ENCODE measurements around the gene RALGAPA1.

RALGAPA1 gene

DNA sequence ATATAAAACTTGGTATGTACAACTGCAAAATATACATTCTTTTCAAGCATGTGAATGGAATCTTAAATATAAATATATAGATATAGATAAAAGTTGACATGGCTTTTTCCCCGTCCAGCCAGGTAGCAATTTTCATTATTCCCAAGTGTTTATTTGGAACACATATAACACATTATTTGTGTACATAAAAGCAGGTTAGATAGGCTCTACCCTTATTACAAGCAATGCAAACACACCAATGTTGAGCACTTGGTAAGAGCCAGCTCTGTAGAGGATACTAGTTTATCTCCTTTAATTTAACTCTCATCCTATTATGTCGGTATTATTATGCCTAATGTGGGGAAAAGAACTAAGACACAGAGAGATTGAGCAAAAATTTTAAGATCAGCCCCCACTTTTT lies 282.1 kb downstream of the RALGAPA1 start:
- H3K27me3 Mint-ChIP-seq = peaks cover 47% of the 10 kb centered on the region

DNA sequence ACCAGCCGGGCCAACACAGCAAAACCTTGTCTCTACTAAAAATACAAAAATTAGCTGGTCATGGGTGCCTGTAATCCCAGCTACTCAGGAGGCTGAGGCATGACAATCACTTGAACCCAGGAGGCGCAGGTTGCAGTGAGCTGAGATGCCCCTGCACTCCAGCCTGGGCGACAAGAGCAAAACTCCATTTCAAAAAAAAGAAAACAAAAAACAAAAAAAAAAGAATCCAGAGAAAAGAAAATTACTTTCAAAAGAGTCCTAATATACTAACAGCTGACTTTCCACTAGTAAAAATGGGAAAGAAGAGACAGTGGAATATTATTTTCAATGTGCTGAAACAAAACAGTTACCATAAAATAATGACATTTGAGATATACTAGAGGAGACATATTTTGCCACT lies 283.4 kb downstream of the RALGAPA1 start:
- Mint-ChIP-seq H3K27ac (no peak overlapping the region), H3K27me3 (peaks cover 37% of the 10 kb centered on the region), H3K4me3 (no peak overlapping the region), H3K36me3 (ENCODE audit: low read depth) (no peaks in the 10 kb centered on the region), H3K4me1 (ENCODE audit: low read depth) (no peaks in the 10 kb centered on the region), H3K9me3 (peaks cover 3% of the 10 kb centered on the region)
- no peak for DNase-seq

More for the DNA sequence above, 282.1 kb downstream of the RALGAPA1 start:
- no peaks in the 10 kb centered on the region for H3K4me1 Mint-ChIP-seq (ENCODE audit: low read depth)
- H3K36me3 Mint-ChIP-seq (ENCODE audit: low read depth) = no peaks in the 10 kb centered on the region
- DNase-seq = no peak
- no peak overlapping the region for H3K27ac Mint-ChIP-seq
- peaks cover 3% of the 10 kb centered on the region for H3K9me3 Mint-ChIP-seq
- H3K4me3 Mint-ChIP-seq = no peak overlapping the region

DNA sequence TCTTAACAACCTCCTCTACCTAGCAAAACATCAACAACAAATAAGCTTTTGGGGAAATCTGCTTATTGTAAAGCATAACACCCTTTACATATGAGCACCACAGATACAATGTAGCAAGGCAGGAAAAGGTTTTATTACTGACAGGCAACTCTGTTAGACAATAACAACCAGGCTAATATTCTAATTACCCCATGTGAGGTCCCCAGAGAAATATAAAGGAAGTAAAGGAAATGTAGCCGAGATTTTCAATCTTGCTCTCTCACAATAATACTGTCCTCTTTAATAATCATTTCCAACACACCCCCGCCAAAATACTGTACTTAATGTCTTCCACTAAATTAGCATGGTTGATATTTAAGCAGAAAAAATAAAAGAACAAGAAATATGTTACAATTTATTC lies 289.1 kb downstream of the RALGAPA1 start:
- H3K4me3 Mint-ChIP-seq = no peak overlapping the region
- H3K9me3 Mint-ChIP-seq = peaks cover 3% of the 10 kb centered on the region
- no peaks in the 10 kb centered on the region for H3K36me3 Mint-ChIP-seq (ENCODE audit: low read depth)
- H3K4me1 Mint-ChIP-seq (ENCODE audit: low read depth) = no peaks in the 10 kb centered on the region
- H3K27me3 Mint-ChIP-seq = peaks cover 13% of the 10 kb centered on the region
- H3K27ac Mint-ChIP-seq = no peak overlapping the region
- no peak for DNase-seq

DNA sequence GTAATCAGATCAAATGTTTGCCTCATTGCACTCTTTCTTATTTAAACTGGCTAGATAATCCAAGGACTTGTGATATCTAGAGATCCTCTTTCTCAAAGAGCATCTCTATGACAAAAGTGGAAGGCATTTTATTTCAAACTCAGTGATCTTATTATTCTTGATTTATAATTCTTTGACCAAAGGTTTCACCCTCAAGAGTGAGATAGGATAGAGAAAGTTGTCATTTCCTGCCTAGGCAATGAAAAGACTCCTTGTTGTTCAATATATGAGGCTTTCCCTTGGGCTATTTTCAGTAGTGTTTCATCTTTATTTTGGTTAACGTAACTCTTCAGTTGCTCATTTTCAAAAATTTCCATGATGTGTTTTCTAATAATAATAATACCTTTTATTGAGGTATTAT lies 293.2 kb downstream of the RALGAPA1 start:
- peaks cover 9% of the 10 kb centered on the region for H3K27me3 Mint-ChIP-seq
- H3K9me3 Mint-ChIP-seq = no peaks in the 10 kb centered on the region
- no peak for DNase-seq
- H3K36me3 Mint-ChIP-seq (ENCODE audit: low read depth) = no peaks in the 10 kb centered on the region
- H3K4me1 Mint-ChIP-seq (ENCODE audit: low read depth) = no peaks in the 10 kb centered on the region
- no peak overlapping the region for H3K27ac Mint-ChIP-seq
- no peak overlapping the region for H3K4me3 Mint-ChIP-seq

DNA sequence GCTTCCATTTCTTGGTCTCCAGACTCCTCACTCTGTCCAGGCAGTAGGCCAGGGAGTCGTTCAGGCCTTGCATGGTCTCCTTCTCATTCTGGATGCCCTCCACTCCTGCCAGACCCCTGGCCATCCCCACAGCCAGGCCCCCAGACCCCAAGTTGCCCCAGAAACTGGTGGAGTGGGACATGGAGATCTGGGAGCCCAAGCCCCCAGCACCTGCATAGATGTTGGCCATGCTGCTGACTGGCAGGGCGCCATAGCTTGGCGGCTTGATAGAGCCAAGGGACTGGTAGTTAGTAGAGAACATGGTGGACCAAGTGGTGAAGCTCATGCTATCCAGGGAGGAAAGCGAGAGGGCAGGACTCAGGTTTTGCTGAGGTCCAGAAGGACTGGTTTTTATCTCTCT lies 296.3 kb downstream of the RALGAPA1 start:
- Mint-ChIP-seq H3K27ac (no peak overlapping the region), H3K4me1 (ENCODE audit: low read depth) (no peaks in the 10 kb centered on the region)

DNA sequence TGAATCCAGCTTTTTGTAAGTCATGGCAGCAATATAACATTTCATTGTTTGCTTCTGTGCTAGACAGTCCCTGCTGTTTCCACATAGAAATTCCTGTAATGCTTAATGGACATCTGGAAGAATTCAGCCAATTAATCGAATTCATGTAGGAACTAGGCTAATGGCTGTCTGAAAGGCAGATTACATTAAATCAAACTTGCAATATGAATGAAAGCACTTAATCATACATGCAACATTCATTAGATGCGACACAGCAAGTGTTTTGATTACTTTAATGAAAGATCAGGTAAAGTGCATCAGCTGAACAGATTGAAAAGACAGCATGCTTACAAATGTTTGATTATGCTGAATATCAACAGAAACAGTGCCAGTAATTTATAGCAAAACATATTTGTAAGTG lies 299.2 kb downstream of the RALGAPA1 start:
- H3K9me3 Mint-ChIP-seq = no peaks in the 10 kb centered on the region
- no peaks in the 10 kb centered on the region for H3K27me3 Mint-ChIP-seq
- H3K36me3 Mint-ChIP-seq (ENCODE audit: low read depth) = no peaks in the 10 kb centered on the region
- H3K4me3 Mint-ChIP-seq = no peak overlapping the region
- H3K4me1 Mint-ChIP-seq (ENCODE audit: low read depth) = no peaks in the 10 kb centered on the region
- no peak for DNase-seq
- no peak overlapping the region for H3K27ac Mint-ChIP-seq

More for the DNA sequence above, 296.3 kb downstream of the RALGAPA1 start:
- no peaks in the 10 kb centered on the region for H3K27me3 Mint-ChIP-seq
- H3K36me3 Mint-ChIP-seq (ENCODE audit: low read depth) = no peaks in the 10 kb centered on the region
- DNase-seq = no peak
- no peaks in the 10 kb centered on the region for H3K9me3 Mint-ChIP-seq
- H3K4me3 Mint-ChIP-seq = no peak overlapping the region

DNA sequence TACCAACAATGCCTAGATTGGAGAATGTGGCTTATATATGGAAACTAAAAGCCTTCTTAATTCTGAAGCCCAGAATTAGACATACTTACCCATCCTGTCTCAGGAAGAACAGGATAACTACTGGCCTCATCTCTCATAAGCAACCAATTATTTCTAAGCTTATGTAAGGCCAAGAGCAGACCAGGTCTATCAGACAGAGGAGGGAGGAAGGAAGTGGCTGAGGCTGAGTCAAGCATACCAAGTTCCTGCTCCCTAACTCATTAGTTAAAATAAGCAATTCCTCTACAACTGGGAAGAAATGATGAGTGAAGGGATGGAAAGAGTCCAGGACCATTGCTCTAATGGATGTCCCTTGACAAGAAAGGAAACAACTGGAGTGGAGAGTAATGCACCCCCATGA lies 302.2 kb downstream of the RALGAPA1 start:
- Mint-ChIP-seq H3K27ac (no peak overlapping the region), H3K27me3 (peaks cover 9% of the 10 kb centered on the region), H3K9me3 (no peaks in the 10 kb centered on the region), H3K4me3 (no peak overlapping the region), H3K4me1 (ENCODE audit: low read depth) (no peaks in the 10 kb centered on the region), H3K36me3 (ENCODE audit: low read depth) (no peaks in the 10 kb centered on the region)
- no peak for DNase-seq

DNA sequence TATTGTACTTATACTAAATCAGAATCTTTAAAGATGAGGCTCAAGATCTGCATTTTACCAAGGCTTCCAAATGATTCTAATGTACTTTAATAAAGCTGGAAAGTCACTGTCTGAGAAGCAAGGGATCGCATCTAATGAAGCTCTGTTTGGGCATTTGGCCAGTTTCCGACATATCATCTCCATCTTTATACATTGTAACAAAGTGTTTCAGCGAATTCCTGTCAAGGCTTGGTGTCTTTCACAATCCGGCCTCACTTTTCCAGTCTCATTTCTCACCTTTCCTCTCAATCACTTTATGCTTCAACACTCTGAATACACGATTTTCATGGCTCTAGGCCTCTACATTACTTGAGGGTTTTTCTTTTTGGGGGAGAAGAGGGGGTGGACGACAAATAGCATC lies 302.6 kb downstream of the RALGAPA1 start:
- DNase-seq = no peak
- no peaks in the 10 kb centered on the region for H3K4me1 Mint-ChIP-seq (ENCODE audit: low read depth)
- no peak overlapping the region for H3K27ac Mint-ChIP-seq
- H3K27me3 Mint-ChIP-seq = peaks cover 13% of the 10 kb centered on the region
- H3K9me3 Mint-ChIP-seq = no peaks in the 10 kb centered on the region
- H3K36me3 Mint-ChIP-seq (ENCODE audit: low read depth) = no peaks in the 10 kb centered on the region
- no peak overlapping the region for H3K4me3 Mint-ChIP-seq

DNA sequence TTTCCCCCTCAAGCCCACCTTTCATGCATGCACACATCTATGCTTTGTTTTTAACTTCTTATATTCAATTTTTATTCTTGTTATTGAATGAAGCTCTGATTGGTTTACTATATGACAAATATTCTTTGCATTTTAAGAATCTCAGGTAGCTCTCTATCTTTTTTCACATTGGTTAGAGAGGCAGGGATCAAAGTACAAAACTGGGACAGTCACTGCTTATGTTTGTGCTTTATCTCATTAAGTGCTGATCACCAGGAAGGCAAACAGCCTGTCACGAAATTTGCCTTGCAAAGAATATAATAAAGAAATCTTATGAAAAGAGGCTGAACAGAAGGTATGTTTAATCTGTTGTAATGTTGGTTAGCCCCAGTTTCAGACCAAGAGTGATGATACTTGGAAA lies 304.8 kb downstream of the RALGAPA1 start:
- no peak overlapping the region for H3K4me3 Mint-ChIP-seq
- peaks cover 1% of the 10 kb centered on the region for H3K9me3 Mint-ChIP-seq
- no peaks in the 10 kb centered on the region for H3K36me3 Mint-ChIP-seq (ENCODE audit: low read depth)
- no peaks in the 10 kb centered on the region for H3K4me1 Mint-ChIP-seq (ENCODE audit: low read depth)
- no peak for DNase-seq
- no peak overlapping the region for H3K27ac Mint-ChIP-seq
- H3K27me3 Mint-ChIP-seq = peaks cover 29% of the 10 kb centered on the region

DNA sequence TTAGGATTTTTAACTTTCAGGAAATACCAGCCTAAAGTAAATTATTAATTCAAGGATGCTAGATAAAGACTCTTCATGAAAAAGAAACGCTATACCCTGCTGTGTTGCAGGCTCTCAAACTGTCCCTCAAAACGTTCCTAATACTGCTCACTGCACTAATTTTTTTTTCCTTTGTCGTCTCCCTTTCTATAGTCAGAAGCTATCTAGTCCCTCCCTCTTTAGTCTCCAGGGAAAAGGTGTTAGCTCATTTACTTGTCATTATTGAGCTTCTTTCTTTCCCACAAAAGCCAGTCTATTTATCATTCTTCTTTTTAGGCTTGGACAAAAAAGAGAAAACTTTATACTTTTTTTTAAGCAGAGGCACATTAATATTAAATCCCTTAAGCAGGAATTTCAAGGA lies 305.4 kb downstream of the RALGAPA1 start:
- no peaks in the 10 kb centered on the region for H3K4me1 Mint-ChIP-seq (ENCODE audit: low read depth)
- no peak overlapping the region for H3K27ac Mint-ChIP-seq
- no peaks in the 10 kb centered on the region for H3K36me3 Mint-ChIP-seq (ENCODE audit: low read depth)
- no peak overlapping the region for H3K4me3 Mint-ChIP-seq
- no peak for DNase-seq
- H3K27me3 Mint-ChIP-seq = peaks cover 34% of the 10 kb centered on the region
- H3K9me3 Mint-ChIP-seq = peaks cover 2% of the 10 kb centered on the region

DNA sequence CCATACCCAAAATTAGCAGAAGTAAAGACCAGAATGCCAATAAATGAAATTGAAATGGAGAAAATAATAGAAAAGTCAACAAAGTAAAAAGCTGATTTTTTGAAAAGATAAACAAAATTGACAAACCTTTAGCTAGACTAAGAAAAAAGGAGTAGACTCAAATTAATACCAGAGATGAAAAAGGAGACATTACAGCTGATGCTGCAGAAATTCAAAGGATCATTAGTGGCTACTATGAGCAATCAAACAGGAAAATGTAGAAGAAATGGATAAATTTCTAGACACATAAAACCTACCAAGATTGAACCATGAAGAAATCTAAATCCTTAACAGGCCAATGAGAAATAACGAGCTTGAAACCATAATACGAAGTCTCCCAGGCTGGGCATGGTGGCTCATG lies 309.9 kb downstream of the RALGAPA1 start:
- H3K4me3 Mint-ChIP-seq = no peak overlapping the region
- peaks cover 2% of the 10 kb centered on the region for H3K9me3 Mint-ChIP-seq
- no peak overlapping the region for H3K27ac Mint-ChIP-seq
- no peaks in the 10 kb centered on the region for H3K4me1 Mint-ChIP-seq (ENCODE audit: low read depth)
- no peak for DNase-seq
- peaks cover 57% of the 10 kb centered on the region for H3K27me3 Mint-ChIP-seq
- H3K36me3 Mint-ChIP-seq (ENCODE audit: low read depth) = no peaks in the 10 kb centered on the region

DNA sequence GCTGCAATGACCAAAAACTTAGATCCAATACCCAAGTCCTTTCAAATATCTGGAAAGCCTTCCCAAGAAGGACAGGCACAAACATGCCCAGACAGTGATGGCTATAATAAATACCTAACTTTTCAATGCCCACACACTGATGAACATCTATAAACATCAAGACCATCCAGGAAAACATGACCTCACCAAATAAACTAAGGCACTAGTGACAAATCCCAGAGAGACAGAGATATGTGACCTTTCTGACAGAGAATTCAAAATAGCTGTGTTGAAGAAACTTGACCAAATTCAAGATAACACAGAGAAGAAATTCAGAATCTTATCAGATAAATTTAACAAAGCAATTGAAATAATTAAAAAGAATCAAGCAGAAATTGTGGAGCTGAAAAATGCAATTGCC lies 313.8 kb downstream of the RALGAPA1 start:
- no peak for DNase-seq
- Mint-ChIP-seq H3K27ac (no peak overlapping the region), H3K27me3 (peaks cover 55% of the 10 kb centered on the region), H3K4me1 (ENCODE audit: low read depth) (no peaks in the 10 kb centered on the region), H3K4me3 (no peak overlapping the region), H3K9me3 (peaks cover 2% of the 10 kb centered on the region), H3K36me3 (ENCODE audit: low read depth) (no peaks in the 10 kb centered on the region)

DNA sequence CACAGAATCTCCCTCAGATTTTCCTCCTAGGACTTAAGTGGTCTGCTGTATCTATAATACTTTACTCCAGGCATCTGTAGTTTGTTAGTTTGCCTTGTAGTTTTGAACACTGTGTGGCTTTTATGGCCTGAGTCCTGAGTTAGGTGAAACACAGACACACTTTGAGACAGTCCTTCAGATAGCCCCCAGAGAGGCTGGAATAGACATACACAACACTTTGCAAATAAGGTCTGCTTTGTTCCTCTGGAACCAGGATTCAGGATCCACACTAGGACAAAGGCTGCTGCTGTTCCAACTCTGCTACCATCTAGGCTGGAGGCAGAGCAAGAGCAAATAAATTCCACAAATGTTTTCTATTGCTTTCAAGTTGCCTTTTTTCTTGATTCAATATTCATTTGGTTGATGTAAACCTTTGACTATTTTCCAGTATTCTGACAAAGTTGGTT lies 316.5 kb downstream of the RALGAPA1 start:
- no peaks in the 10 kb centered on the region for H3K36me3 Mint-ChIP-seq (ENCODE audit: low read depth)
- no peaks in the 10 kb centered on the region for H3K4me1 Mint-ChIP-seq (ENCODE audit: low read depth)
- no peak overlapping the region for H3K27ac Mint-ChIP-seq
- H3K27me3 Mint-ChIP-seq = peaks cover 37% of the 10 kb centered on the region
- H3K4me3 Mint-ChIP-seq = no peak overlapping the region
- H3K9me3 Mint-ChIP-seq = no peaks in the 10 kb centered on the region
- DNase-seq = no peak
